Esophagus squamous epithelium (tissue), 5 donors: ENCODE results near the gene STK24. TPM values are rescaled to one million over a fixed set of nuclear protein-coding genes. Genes with fewer than 3 reads are reported as not detected.

ENCODE experiments used
- DNase-seq: peaks from one replicate; lab custom pipeline; 2025; lab: John Stamatoyannopoulos, UW
- H3K27ac ChIP-seq, 4 donors: fragments of 200-600 bp; sonication (generic); one replicate each; pipeline ENCODE4 v1.5.1; 2016 to 2019; ENCODE audit warnings: mild to moderate bottlenecking in 1 of 4
- H3K27me3 ChIP-seq, 4 donors: fragments of 200-600 bp; sonication (generic); 1 replicate in 3 of 4; 2 replicates in 1 of 4; pipeline versions ENCODE4 v1.5.1 to v1.6.0; 2017 to 2021; ENCODE audit warnings: antibody characterized with exemption in 1 of 4
- H3K36me3 ChIP-seq, 3 donors: fragments of 200-600 bp; sonication (generic); one replicate each; pipeline ENCODE4 v1.5.1; 2016 to 2019
- H3K4me1 ChIP-seq, 3 donors: fragments of 200-600 bp; sonication (generic); one replicate each; pipeline ENCODE4 v1.5.1; 2017 to 2019
- H3K4me3 ChIP-seq, 4 donors: fragments of 200-600 bp; sonication (generic); 1 replicate in 3 of 4; 2 replicates in 1 of 4; pipeline ENCODE4 v1.5.1; 2016 to 2019; ENCODE audit warnings: mild to moderate bottlenecking in 2 of 4, moderate library complexity in 1 of 4
- H3K9me3 ChIP-seq, 3 donors: fragments of 200-600 bp; sonication (generic); one replicate each; pipeline ENCODE4 v1.5.1; 2016 to 2019
- POLR2A ChIP-seq, 4 donors: fragments of 450-650 bp; IDR thresholded peaks; one replicate each; pipeline ENCODE4 v1.6.1; 2017; ENCODE audit warnings: antibody characterized with exemption in 4 of 4, mild to moderate bottlenecking in 4 of 4, moderate library complexity in 3 of 4
- WGBS, 2 donors: methylation state at CpG; one replicate each; pipeline ENCODE4 v1.1.5; 2018; 5-methylcytosine and 5-hydroxymethylcytosine counted together
- intact Hi-C: fragments of 100-400 bp; cut with DNase I; formaldehyde crosslinking; loops from one replicate; pipeline ENCODE4 v1.15.0; 2022
- total RNA-seq, 4 donors: library from RNA; depleted of rRNA; stranded (reverse); fragments of >200 nt; gene quantifications; one replicate each; pipeline ENCODE4 v1.1.0, GENCODE V29; 2016
- TF ChIP-seq, protein P1 (sequence below), 6 experiments: fragments of 450-650 bp in 4 of 6; fragments of 200-600 bp in 2 of 6; sonication (generic) in 2 of 6; IDR thresholded peaks; one replicate each; pipeline ENCODE4 v1.5.1; 2016 to 2019; ENCODE audit warnings: antibody characterized with exemption in 6 of 6, mild to moderate bottlenecking in 4 of 6, moderate library complexity in 4 of 6
- donor health status: DM: yes; HTN: yes; CAD: no.

STK24 gene
- total RNA-seq, 4 donors from 2014 or later: 119 to 156 (median 130) TPM

DNA sequence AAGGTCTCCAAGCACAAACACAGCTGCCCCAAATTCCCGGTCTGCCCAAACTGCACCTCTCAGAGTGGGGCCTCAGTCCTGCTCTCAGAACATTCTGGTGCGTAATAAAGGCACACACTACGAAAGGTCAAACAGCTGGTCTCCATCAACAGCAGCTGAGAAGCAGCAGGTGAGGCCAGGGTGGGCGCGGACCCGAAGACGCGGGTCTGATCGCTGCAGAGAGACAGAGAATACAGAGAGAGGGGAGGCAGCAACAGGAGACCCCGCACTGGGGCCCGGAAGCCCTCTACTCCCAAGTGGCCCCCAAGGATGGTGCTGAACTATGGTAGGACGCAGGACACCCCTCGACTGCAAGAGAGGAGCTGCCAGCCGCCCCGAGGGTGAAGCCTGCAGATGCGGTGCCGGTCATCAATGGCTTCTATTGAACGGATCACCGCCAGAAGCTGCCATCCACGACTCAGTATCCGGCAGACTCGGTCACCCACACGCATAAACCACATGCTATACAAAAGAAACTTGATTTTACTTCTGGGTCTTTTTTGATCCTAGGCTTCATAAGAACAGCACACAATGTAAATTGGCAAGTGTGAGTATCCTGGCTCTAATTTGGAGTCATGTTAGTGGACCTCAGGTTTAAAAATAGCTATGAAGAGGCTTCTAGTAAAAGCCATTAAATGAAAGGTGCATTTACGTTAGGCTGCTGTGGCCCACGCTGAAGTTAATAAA is 33.4 kb downstream of the STK24 start:
- no peak for DNase-seq
- peaks cover 30 to 97% (median 55%) of the 10 kb centered on the region in 3 donors for H3K4me1 ChIP-seq
- no peaks in the 10 kb centered on the region for H3K9me3 ChIP-seq
- H3K27ac ChIP-seq: peak overlapping the region in 3 of 4 donors; percentile 18 to 51 (median 47)
- 73% methylated on average over 14 to 20 of the region's 25 CpGs for WGBS, 2 donors
- peaks cover 0 to 31% (median 0%) of the 10 kb centered on the region in 3 donors for H3K36me3 ChIP-seq
- intact Hi-C loops: no loop called here
- no peak for TF ChIP-seq POLR2A (IDR thresholded peaks at IDR 0.05)
- TF ChIP-seq, protein P1, sequence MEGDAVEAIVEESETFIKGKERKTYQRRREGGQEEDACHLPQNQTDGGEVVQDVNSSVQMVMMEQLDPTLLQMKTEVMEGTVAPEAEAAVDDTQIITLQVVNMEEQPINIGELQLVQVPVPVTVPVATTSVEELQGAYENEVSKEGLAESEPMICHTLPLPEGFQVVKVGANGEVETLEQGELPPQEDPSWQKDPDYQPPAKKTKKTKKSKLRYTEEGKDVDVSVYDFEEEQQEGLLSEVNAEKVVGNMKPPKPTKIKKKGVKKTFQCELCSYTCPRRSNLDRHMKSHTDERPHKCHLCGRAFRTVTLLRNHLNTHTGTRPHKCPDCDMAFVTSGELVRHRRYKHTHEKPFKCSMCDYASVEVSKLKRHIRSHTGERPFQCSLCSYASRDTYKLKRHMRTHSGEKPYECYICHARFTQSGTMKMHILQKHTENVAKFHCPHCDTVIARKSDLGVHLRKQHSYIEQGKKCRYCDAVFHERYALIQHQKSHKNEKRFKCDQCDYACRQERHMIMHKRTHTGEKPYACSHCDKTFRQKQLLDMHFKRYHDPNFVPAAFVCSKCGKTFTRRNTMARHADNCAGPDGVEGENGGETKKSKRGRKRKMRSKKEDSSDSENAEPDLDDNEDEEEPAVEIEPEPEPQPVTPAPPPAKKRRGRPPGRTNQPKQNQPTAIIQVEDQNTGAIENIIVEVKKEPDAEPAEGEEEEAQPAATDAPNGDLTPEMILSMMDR (IDR thresholded peaks at IDR 0.05): no peak
- no peaks in the 10 kb centered on the region for H3K27me3 ChIP-seq
- peak overlapping the region in 1 of 4 donors; percentile 47 for H3K4me3 ChIP-seq

DNA sequence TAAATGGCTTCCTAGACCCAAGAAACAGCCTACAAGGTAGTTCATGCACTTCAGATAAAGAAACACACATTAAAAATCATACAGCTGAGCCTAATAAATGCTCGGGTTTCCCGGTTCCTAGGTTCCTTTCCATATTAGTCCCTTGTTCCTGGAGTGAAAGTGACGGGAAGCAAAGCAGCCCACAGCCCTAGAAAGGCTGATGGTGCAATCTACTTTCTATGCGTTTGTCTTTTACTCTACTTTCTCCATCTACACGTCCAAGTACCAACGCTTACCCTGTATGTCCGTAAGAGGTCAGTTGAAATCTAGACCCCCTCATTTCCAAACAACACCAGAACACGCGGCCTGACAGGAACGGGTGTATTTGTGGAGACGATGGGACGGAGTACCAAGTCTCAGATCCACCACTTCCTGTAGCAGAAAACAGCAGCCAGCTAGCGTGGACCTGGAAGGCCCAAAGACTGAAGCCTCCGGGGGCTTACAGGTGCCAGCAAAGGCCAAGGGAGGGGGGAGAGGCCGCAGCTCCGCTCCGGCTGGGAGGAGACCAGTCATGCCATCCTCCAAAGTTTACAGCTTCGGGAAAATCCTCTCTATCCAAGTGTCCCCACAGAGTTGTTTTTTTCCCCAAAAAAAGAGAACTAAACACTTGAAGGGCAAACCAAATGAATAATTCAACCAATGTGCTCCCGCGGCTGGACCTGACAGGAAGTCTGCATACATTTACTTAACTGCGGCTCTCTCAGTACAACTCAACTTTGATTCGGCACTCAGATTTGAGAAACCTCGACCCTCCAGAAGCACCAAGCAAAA is 34.1 kb downstream of the STK24 start:
- Histone ChIP-seq H3K27ac (peak overlapping the region in 3 of 4 donors; percentile 18 to 51 (median 47)), H3K9me3 (no peaks in the 10 kb centered on the region), H3K4me1 (peaks cover 27 to 96% (median 49%) of the 10 kb centered on the region in 3 donors), H3K27me3 (no peaks in the 10 kb centered on the region), H3K36me3 (peaks cover 0 to 28% (median 0%) of the 10 kb centered on the region in 3 donors), H3K4me3 (peak overlapping the region in 2 of 4 donors; percentile 7 to 47)
- no peak for TF ChIP-seq POLR2A (IDR thresholded peaks at IDR 0.05)
- TF ChIP-seq, protein P1 (IDR thresholded peaks at IDR 0.05): no peak
- intact Hi-C loops: no loop called here
- no peak for DNase-seq
- 65 to 68% methylated on average over 16 to 18 of the region's 23 CpGs for WGBS, 2 donors

DNA sequence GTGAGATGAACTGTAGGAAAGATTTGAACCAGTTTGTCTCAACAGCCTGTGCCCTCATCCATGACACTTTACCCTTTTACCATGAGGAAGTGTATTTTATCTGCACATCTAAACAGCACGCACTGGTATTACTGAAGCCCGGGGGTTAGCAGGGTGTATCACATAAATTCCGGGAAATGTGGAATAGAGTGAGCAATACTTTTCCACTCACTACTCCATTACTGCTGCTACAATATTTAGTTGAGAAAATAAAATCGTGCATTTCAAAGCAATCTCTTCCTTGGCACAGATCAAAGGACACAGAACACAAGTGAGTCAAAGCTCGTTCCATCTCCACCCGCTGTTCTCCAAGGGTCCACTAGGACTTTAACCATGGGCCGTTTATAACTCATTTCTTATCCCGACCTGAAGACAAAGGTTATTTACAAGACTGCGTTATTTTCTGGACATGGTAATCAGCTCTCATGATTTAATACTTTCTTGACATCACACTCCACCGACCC is 35.2 kb downstream of the STK24 start:
- Histone ChIP-seq H3K27ac (peak overlapping the region in 3 of 4 donors; percentile 37 to 55 (median 52)), H3K36me3 (peaks cover 0 to 25% (median 0%) of the 10 kb centered on the region in 3 donors), H3K27me3 (no peaks in the 10 kb centered on the region), H3K4me3 (no peak overlapping the region), H3K4me1 (peaks cover 31 to 97% (median 58%) of the 10 kb centered on the region in 3 donors), H3K9me3 (no peaks in the 10 kb centered on the region)
- intact Hi-C loops: no loop called here
- 68 to 72% methylated on average over 10 of the region's 10 CpGs for WGBS, 2 donors
- TF ChIP-seq, protein P1 (IDR thresholded peaks at IDR 0.05): peak in 1 of 6 experiments; percentile 5
- no peak for TF ChIP-seq POLR2A (IDR thresholded peaks at IDR 0.05)
- DNase-seq: no peak

DNA sequence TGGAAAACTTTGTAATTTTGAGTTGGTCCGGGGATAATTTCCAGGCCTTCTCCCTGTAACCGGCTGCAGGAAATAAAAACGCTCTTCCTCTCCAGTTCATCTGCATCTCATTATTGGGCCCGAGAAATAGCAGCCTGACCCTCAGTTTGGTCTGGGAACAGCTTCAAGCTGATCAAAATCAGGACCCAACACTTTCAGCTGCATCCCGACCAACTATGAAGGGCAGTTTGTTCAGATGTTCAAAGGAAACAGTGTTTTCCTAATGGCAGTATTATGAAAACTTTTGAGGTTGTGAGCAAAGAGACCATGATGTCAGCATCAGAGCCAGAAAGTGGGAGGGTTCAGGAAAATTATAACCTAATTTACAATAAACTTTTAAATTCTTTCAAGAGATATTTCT is 35.7 kb downstream of the STK24 start:
- TF ChIP-seq POLR2A (IDR thresholded peaks at IDR 0.05): no peak
- TF ChIP-seq, protein P1 (IDR thresholded peaks at IDR 0.05): no peak
- Histone ChIP-seq H3K4me1 (peaks cover 37 to 97% (median 60%) of the 10 kb centered on the region in 3 donors), H3K9me3 (no peaks in the 10 kb centered on the region), H3K4me3 (no peak overlapping the region), H3K27ac (peak overlapping the region in 3 of 4 donors; percentile 20 to 55 (median 52)), H3K27me3 (no peaks in the 10 kb centered on the region), H3K36me3 (peaks cover 0 to 19% (median 0%) of the 10 kb centered on the region in 3 donors)
- DNase-seq: no peak
- intact Hi-C loops: no loop called here
- WGBS, 2 donors: 58 to 65% methylated on average over 5 of the region's 5 CpGs
